GM12878 (cell line): ENCODE data around the gene NINL. TPM values are rescaled to one million over a fixed set of nuclear protein-coding genes. Genes with fewer than 3 reads are reported as not detected.

Experiments
- ATAC-seq: fragments of 200-7000 bp; cut with Tn5 transposase; 3 replicates; pipeline ENCODE4 v1.9.1; 2020; ENCODE audit warnings: mild to moderate bottlenecking, moderate library complexity
- BruUV-seq: library from RNA; stranded (reverse); fragments of 400-500 nt; replicated peaks from 2 replicates; lab custom pipeline; 2021; lab: Mats Ljungman, UMichigan
- CTCF ChIA-PET: fragments of 300-600 bp; sonication (Branson Sonifier 250); formaldehyde crosslinking; extraction: SDS; loops from one replicate; lab custom pipeline; 2021; ENCODE audit warnings: inconsistent platforms; lab: Yijun Ruan, JAX
- POLR2A ChIA-PET: fragments of 350-600 bp; formaldehyde crosslinking; extraction: SDS; loops from one replicate; lab custom pipeline; 2021; ENCODE audit warnings: inconsistent platforms; lab: Charles Lee
- RAD21 ChIA-PET: fragments of 300-600 bp; sonication (Branson Sonifier 250); formaldehyde crosslinking; loops from one replicate; lab custom pipeline; 2023; ENCODE audit warnings: antibody characterized with exemption; ENCODE audit not compliant: unreplicated experiment; lab: Charles Lee
- SMC1A ChIA-PET: fragments of 300-600 bp; sonication (Branson Sonifier 250); formaldehyde crosslinking; loops from one replicate; lab custom pipeline; 2023; ENCODE audit not compliant: unreplicated experiment, uncharacterized antibody; lab: Charles Lee
- DNase-seq: peaks from one replicate; pipeline ENCODE4 v3.0.0-alpha.2; 2011; ENCODE audit warnings: low read depth, low spot score
- FAIRE-seq: peaks from 3 replicates; lab custom pipeline; 2011; peaks lifted over from hg19 to GRCh38; lab: Jason Lieb, UNC
- H2AFZ ChIP-seq: 2 replicates; pipeline ENCODE4 v1.6.0; 2011; ENCODE audit warnings: low read depth, low read length, control low read depth; ENCODE audit not compliant: control insufficient read depth
- H3K27ac ChIP-seq: 2 replicates; pipeline ENCODE4 v1.5.1; 2011; ENCODE audit warnings: control low read depth; ENCODE audit not compliant: control insufficient read depth, insufficient read depth
- H3K27me3 ChIP-seq, 2 experiments: replicated peaks in 1 of 2; 2 replicates each; pipeline versions ENCODE4 v1.6.0 to v1.6.1; 2011; ENCODE audit warnings: low read length in 1 of 2; ENCODE audit not compliant: control insufficient read depth in 2 of 2, insufficient read depth in 2 of 2
- H3K36me3 ChIP-seq, 2 experiments: 2 replicates each; pipeline ENCODE4 v1.5.1; 2011; ENCODE audit warnings: low read length in 1 of 2; ENCODE audit not compliant: control insufficient read depth in 2 of 2, insufficient read depth in 2 of 2
- H3K4me1 ChIP-seq: 2 replicates; pipeline ENCODE4 v1.6.1; 2011; ENCODE audit warnings: mild to moderate bottlenecking, low read length, moderate library complexity, mixed read lengths; ENCODE audit not compliant: control insufficient read depth, insufficient read depth
- H3K4me2 ChIP-seq: 2 replicates; pipeline ENCODE4 v1.6.0; 2011; ENCODE audit warnings: control low read depth; ENCODE audit not compliant: control insufficient read depth, insufficient read depth
- H3K4me3 ChIP-seq: fragments of 200-600 bp; sonication (generic); 2 replicates; pipeline ENCODE4 v1.5.1; 2016
- H3K79me2 ChIP-seq: 2 replicates; pipeline ENCODE4 v1.6.0; 2011; ENCODE audit warnings: low read length; ENCODE audit not compliant: control insufficient read depth, insufficient read depth
- H3K9ac ChIP-seq: 2 replicates; pipeline ENCODE4 v1.8.0; 2011; ENCODE audit warnings: low read length, control low read depth, mixed read lengths; ENCODE audit not compliant: control insufficient read depth, insufficient read depth
- H3K9me3 ChIP-seq: replicated peaks from 3 replicates; pipeline ENCODE4 v1.5.1; 2011; ENCODE audit warnings: mild to moderate bottlenecking, low read length; ENCODE audit not compliant: control insufficient read depth, insufficient read depth
- H4K20me1 ChIP-seq: 2 replicates; pipeline ENCODE4 v1.6.0; 2011; ENCODE audit not compliant: control insufficient read depth, insufficient read depth
- CBX5 ChIP-seq: sonication (generic); IDR thresholded peaks from 2 replicates; pipeline ENCODE4 v1.6.1; 2016; ENCODE audit warnings: low read depth, moderate library complexity, mild to moderate bottlenecking, inconsistent platforms
- CHD1 ChIP-seq: IDR thresholded peaks from 2 replicates; pipeline ENCODE4 v1.6.1; 2012; ENCODE audit warnings: low read depth, low read length, improper control_type of control experiment
- GATAD2B ChIP-seq: fragments of 450-650 bp; conservative IDR thresholded peaks from 2 replicates; pipeline ENCODE4 v1.6.1; 2017; ENCODE audit warnings: low read depth, mild to moderate bottlenecking, moderate library complexity
- IKZF1 ChIP-seq: fragments of 450-650 bp; conservative IDR thresholded peaks from 2 replicates; pipeline ENCODE4 v1.6.1; 2017; ENCODE audit warnings: antibody characterized with exemption, mild to moderate bottlenecking
- IKZF2 ChIP-seq, 2 experiments: fragments of 450-650 bp; IDR thresholded peaks; 2 replicates each; pipeline ENCODE4 v1.6.1; 2017; ENCODE audit warnings: mild to moderate bottlenecking in 2 of 2, moderate library complexity in 2 of 2
- KLF5 ChIP-seq: fragments of 450-650 bp; IDR thresholded peaks from 2 replicates; pipeline ENCODE4 v1.6.1; 2014; ENCODE audit warnings: mild to moderate bottlenecking; ENCODE audit not compliant: partially characterized antibody
- MEF2B ChIP-seq: fragments of 450-650 bp; IDR thresholded peaks from 2 replicates; pipeline ENCODE4 v1.6.1; 2018; ENCODE audit warnings: mild to moderate bottlenecking, moderate library complexity; ENCODE audit not compliant: partially characterized antibody, poor library complexity, severe bottlenecking
- MTA3 ChIP-seq: IDR thresholded peaks from 2 replicates; pipeline ENCODE4 v1.6.1; 2012; ENCODE audit warnings: low read length, inconsistent platforms, borderline replicate concordance
- MYC ChIP-seq: IDR thresholded peaks from 2 replicates; pipeline ENCODE4 v1.6.1; 2011; ENCODE audit warnings: mild to moderate bottlenecking, low read length, moderate library complexity, inconsistent platforms; ENCODE audit not compliant: insufficient read depth, insufficient replicate concordance, insufficient read length, severe bottlenecking
- NFYB ChIP-seq: IDR thresholded peaks from 2 replicates; pipeline ENCODE4 v1.6.1; 2011; ENCODE audit warnings: low read depth, mild to moderate bottlenecking, low read length, improper control_type of control experiment, moderate library complexity; ENCODE audit not compliant: insufficient read depth
- PAX8 ChIP-seq: fragments of 450-650 bp; IDR thresholded peaks from 2 replicates; pipeline ENCODE4 v1.6.1; 2017; ENCODE audit warnings: mild to moderate bottlenecking, moderate library complexity
- RBBP5 ChIP-seq: fragments of 200-600 bp; sonication (generic); conservative IDR thresholded peaks from 2 replicates; pipeline ENCODE4 v1.6.1; 2016
- SIN3A ChIP-seq: IDR thresholded peaks from 2 replicates; pipeline ENCODE4 v1.6.1; 2012; ENCODE audit warnings: low read depth, low read length, improper control_type of control experiment
- TCF7 ChIP-seq: IDR thresholded peaks from 2 replicates; pipeline ENCODE4 v1.6.1; 2014; ENCODE audit warnings: antibody characterized with exemption, borderline replicate concordance
- YBX1 ChIP-seq: fragments of 450-650 bp; IDR thresholded peaks from 2 replicates; pipeline ENCODE4 v1.6.1; 2016; ENCODE audit warnings: antibody characterized with exemption
- ZNF217 ChIP-seq: fragments of 450-650 bp; IDR thresholded peaks from 2 replicates; pipeline ENCODE4 v1.6.1; 2017; ENCODE audit warnings: antibody characterized with exemption, mild to moderate bottlenecking
- ZZZ3 ChIP-seq: IDR thresholded peaks from 2 replicates; pipeline ENCODE4 v1.6.1; 2011; ENCODE audit warnings: low read depth; ENCODE audit not compliant: control insufficient read depth, insufficient read length
- WGBS: methylation state at CpG from one replicate; pipeline ENCODE4 v1.1.6; 2016; ENCODE audit warnings: low lambda C conversion rate; ENCODE audit not compliant: insufficient replicate concordance, insufficient coverage; ENCODE audit errors: missing lambda C conversion rate; 5-methylcytosine and 5-hydroxymethylcytosine counted together
- in situ Hi-C: fragments of 300-500 bp; cut with MboI; formaldehyde crosslinking; loops from 9 replicates; pipeline ENCODE4 v1.14.3; 2018; ENCODE audit warnings: mixed read lengths
- intact Hi-C: fragments of 100-400 bp; cut with micrococcal nuclease; formaldehyde crosslinking; loops from one replicate; pipeline ENCODE4 v1.14.2; 2022; ENCODE audit not compliant: unreplicated experiment
- polyA plus RNA-seq, 11 experiments: library from polyadenylated mRNA; depleted of rRNA in 4 of 11; unstranded in 6 of 11; stranded (reverse) in 5 of 11; fragments of >200 nt; fragmentation: Nextera tagmentation in 4 of 11; fragmentation: Illumina TruSeq in 1 of 11; extraction: Ambion mirVana in 4 of 11; extraction: Trizol in 1 of 11; gene quantifications; 1 replicate in 1 of 11; 2 replicates in 10 of 11; pipeline versions ENCODE4 v1.2.1 to v1.2.3, GENCODE V29; 2011 to 2016; ENCODE audit warnings: inconsistent platforms in 2 of 11, missing spikeins in 2 of 11, low read depth in 1 of 11
- total RNA-seq, 4 experiments: library from RNA; depleted of rRNA in 3 of 4; stranded (reverse); fragments of >200 nt in 3 of 4; fragmentation: Illumina TruSeq in 1 of 4; extraction: Trizol in 1 of 4; gene quantifications; 2 replicates each; pipeline versions ENCODE4 v1.2.1 to v1.2.3, GENCODE V29; 2013 to 2021
- TF ChIP-seq, protein P1 (sequence below): fragments of 450-650 bp; formaldehyde crosslinking; IDR thresholded peaks from 2 replicates; pipeline ENCODE4 v1.5.0; 2022; ENCODE audit warnings: mild to moderate bottlenecking, missing genetic modification characterization
- TF ChIP-seq, protein P2 (sequence below): IDR thresholded peaks from 2 replicates; pipeline ENCODE4 v1.6.1; 2011; ENCODE audit warnings: mild to moderate bottlenecking, low read depth, low read length, moderate library complexity; ENCODE audit not compliant: insufficient replicate concordance

Gene NINL
- total and polyA plus RNA-seq, 10 of the 15 experiments (the other 5 are each of a cell fraction or from before 2014, with no cell fraction given) = 0.04 to 0.77 (median 0.23) TPM; not detected in 1

DNA sequence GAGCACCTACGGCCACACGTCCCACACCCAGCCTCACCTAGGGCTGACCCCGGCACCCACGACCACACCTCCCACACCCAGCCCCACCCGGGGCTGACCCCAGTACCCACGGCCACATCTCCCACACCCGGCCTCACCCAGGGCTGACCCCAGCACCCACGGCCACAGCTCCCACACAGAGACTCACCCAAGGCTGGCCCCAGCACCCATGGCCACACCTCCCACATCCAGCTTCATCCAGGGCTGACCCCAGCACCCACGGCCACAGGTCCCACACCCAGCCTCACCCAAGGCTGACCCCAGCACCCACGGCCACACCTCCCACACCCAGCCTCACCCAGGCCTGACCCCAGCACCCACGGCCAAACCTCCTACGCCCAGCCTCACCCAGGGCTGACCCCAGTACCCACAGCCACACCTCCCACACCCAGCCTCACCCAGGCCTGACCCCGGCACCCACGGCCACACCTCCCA lies 36.7 kb downstream of the NINL start (continued):
- TF ChIP-seq, protein P1, sequence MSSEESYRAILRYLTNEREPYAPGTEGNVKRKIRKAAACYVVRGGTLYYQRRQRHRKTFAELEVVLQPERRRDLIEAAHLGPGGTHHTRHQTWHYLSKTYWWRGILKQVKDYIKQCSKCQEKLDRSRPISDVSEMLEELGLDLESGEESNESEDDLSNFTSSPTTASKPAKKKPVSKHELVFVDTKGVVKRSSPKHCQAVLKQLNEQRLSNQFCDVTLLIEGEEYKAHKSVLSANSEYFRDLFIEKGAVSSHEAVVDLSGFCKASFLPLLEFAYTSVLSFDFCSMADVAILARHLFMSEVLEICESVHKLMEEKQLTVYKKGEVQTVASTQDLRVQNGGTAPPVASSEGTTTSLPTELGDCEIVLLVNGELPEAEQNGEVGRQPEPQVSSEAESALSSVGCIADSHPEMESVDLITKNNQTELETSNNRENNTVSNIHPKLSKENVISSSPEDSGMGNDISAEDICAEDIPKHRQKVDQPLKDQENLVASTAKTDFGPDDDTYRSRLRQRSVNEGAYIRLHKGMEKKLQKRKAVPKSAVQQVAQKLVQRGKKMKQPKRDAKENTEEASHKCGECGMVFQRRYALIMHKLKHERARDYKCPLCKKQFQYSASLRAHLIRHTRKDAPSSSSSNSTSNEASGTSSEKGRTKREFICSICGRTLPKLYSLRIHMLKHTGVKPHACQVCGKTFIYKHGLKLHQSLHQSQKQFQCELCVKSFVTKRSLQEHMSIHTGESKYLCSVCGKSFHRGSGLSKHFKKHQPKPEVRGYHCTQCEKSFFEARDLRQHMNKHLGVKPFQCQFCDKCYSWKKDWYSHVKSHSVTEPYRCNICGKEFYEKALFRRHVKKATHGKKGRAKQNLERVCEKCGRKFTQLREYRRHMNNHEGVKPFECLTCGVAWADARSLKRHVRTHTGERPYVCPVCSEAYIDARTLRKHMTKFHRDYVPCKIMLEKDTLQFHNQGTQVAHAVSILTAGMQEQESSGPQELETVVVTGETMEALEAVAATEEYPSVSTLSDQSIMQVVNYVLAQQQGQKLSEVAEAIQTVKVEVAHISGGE (CRISPR knock-in tag) = no peak
- TF ChIP-seq CBX5 (no peak), GATAD2B (no peak), IKZF1 (no peak)
- TF ChIP-seq, all 136 proteins: peak for 0

DNA sequence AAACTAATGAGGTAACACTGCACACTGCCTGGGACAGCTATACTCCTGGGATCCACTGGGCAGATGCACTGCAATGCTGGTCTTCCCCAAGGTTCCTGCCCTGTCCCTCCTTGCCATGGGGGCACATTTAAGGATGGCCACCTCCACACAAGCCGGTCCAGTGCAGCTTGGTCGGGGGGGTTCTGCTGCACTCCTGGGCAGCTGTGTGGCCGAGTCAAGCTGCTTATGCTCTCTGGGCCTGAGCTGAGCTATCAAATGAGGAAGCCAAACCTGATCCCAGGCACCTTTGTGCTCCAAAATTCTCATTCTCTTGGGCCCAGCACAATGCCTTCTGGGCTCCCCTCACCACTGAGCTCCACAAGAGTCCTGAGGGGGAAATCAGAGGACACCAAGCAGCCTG lies 37.3 kb downstream of the NINL start:
- Histone ChIP-seq H3K9me3 (no peaks in the 10 kb centered on the region), H3K27ac (no peak overlapping the region), H3K4me1 (no peaks in the 10 kb centered on the region), H3K27me3 (no peaks in the 10 kb centered on the region), H3K79me2 (no peaks in the 10 kb centered on the region), H3K4me3 (no peak overlapping the region), H2AFZ (no peak overlapping the region), H4K20me1 (no peaks in the 10 kb centered on the region), H3K36me3 (no peaks in the 10 kb centered on the region), H3K4me2 (no peak overlapping the region), H3K9ac (no peak overlapping the region)
- POLR2A ChIA-PET = no interaction called here
- ATAC-seq (no peak), DNase-seq (no peak), FAIRE-seq (no peak)
- no TSS peak for BruUV-seq
- intact Hi-C loops (no loop called here), in situ Hi-C loops (no loop called here)
- SMC1A ChIA-PET = no interaction called here
- WGBS = 0% methylated on average over 3 of the region's 3 CpGs
- CTCF ChIA-PET = no interaction called here
- RAD21 ChIA-PET = no interaction called here
- no peak for TF ChIP-seq KLF5
- TF ChIP-seq ZZZ3 = no peak
- no peak for TF ChIP-seq CBX5
- TF ChIP-seq, protein P2, sequence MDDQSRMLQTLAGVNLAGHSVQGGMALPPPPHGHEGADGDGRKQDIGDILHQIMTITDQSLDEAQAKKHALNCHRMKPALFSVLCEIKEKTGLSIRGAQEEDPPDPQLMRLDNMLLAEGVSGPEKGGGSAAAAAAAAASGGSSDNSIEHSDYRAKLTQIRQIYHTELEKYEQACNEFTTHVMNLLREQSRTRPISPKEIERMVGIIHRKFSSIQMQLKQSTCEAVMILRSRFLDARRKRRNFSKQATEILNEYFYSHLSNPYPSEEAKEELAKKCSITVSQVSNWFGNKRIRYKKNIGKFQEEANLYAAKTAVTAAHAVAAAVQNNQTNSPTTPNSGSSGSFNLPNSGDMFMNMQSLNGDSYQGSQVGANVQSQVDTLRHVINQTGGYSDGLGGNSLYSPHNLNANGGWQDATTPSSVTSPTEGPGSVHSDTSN = no peak
- TF ChIP-seq YBX1 = no peak
- no peak for TF ChIP-seq IKZF2 (IDR thresholded peaks at IDR 0.05)
- no peak for TF ChIP-seq TCF7
- TF ChIP-seq SIN3A = no peak
- TF ChIP-seq MYC = no peak
- TF ChIP-seq MTA3 = no peak
- no peak for TF ChIP-seq PAX8
- no peak for TF ChIP-seq RBBP5
- TF ChIP-seq ZNF217 = no peak
- TF ChIP-seq NFYB = no peak
- no peak for TF ChIP-seq MEF2B
- TF ChIP-seq CHD1 = no peak
- no peak for TF ChIP-seq GATAD2B
